ENCODE data around the gene SHISA6. TPM values are rescaled to one million over a fixed set of nuclear protein-coding genes. Genes with fewer than 3 reads are reported as not detected.

The SHISA6 gene
- total and polyA plus RNA-seq, 7 donors = 0.22 to 1.8 (median 0.40) TPM

- Histone ChIP-seq H3K4me1 (no peaks in the 10 kb centered on the region), H3K27me3 (ENCODE audit: insufficient read depth in 3 of 3, low read length in 2 of 3) (no peaks in the 10 kb centered on the region), H3K4me3 (no peak overlapping the region), H3K9me3 (no peaks in the 10 kb centered on the region), H3K36me3 (ENCODE audit: insufficient read depth in 1 of 2, low read depth in 1 of 2) (no peaks in the 10 kb centered on the region), H3K27ac (no peak overlapping the region)
- no peak for ATAC-seq
- WGBS, 3 donors = 13 to 16% (median 13%) methylated on average over 6 of the region's 6 CpGs
- intact Hi-C loops (cut with DNase I) = no loop called here
- no peak for TF ChIP-seq CTCF (IDR thresholded peaks at IDR 0.05)
- no peak for DNase-seq
Measured at GRCh38 chr17:11610999-11611566, 370.1 kb downstream of the SHISA6 start.

DNA sequence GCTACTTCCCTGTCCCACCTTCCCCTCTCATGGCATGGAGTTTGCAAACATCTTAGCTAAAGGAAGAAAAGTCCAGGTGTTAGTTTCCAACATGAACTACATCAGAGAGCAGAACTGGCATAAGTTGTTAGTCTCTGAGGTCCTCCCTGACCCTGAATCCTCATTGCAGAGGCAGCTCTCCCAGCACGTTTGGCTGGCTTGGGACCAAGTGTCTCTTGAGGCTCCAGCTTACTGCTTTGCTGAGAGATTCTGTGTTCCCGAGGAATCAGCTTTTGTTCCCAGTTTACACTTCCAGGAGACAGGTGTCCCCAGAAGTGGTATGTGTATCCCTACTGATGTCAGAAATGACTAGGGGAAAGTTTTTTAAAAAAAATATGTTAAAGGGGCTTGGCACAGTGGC is 371.9 kb downstream of the SHISA6 start:
- Histone ChIP-seq H3K36me3 (ENCODE audit: insufficient read depth in 1 of 2, low read depth in 1 of 2) (no peaks in the 10 kb centered on the region), H3K4me3 (no peak overlapping the region), H3K27me3 (ENCODE audit: insufficient read depth in 3 of 3, low read length in 2 of 3) (no peaks in the 10 kb centered on the region), H3K9me3 (no peaks in the 10 kb centered on the region), H3K4me1 (no peaks in the 10 kb centered on the region), H3K27ac (no peak overlapping the region)
- DNase-seq (no peak), ATAC-seq (no peak)
- TF ChIP-seq CTCF (IDR thresholded peaks at IDR 0.05) = no peak
- intact Hi-C loops (cut with DNase I) = no loop called here
- 17 to 28% (median 19%) methylated on average over 2 of the region's 2 CpGs for WGBS, 3 donors
